Retina (tissue), 1 donor: ENCODE data around the gene THEMIS.

Source experiments
- DNase-seq: peaks from one replicate; pipeline ENCODE4 v3.0.0-alpha.2; 2016

Gene THEMIS

GRCh38 chr6:127858727-127859391 lies 42.0 kb downstream of the THEMIS start:
- DNase-seq, result no peak

- no peak for DNase-seq
Measured at GRCh38 chr6:127857051-127857637, 43.7 kb downstream of the THEMIS start.

GRCh38 chr6:127855542-127856159 lies 45.2 kb downstream of the THEMIS start:
- no peak for DNase-seq

- no peak for DNase-seq
Measured at GRCh38 chr6:127854009-127854408, 46.8 kb downstream of the THEMIS start.

GRCh38 chr6:127851197-127851596 lies 49.7 kb downstream of the THEMIS start:
- DNase-seq, result no peak

GRCh38 chr6:127845242-127845641 lies 55.6 kb downstream of the THEMIS start:
- DNase-seq, result no peak

- DNase-seq, result no peak
Measured at GRCh38 chr6:127844529-127844928, 56.3 kb downstream of the THEMIS start.

- no peak for DNase-seq
Measured at GRCh38 chr6:127843582-127843981, 57.3 kb downstream of the THEMIS start.

GRCh38 chr6:127842562-127842961 lies 58.3 kb downstream of the THEMIS start:
- no peak for DNase-seq

GRCh38 chr6:127841811-127842210 lies 59.0 kb downstream of the THEMIS start:
- DNase-seq, result no peak

GRCh38 chr6:127834136-127834535 lies 66.7 kb downstream of the THEMIS start:
- no peak for DNase-seq

- DNase-seq, result no peak
Measured at GRCh38 chr6:127833336-127833735, 67.5 kb downstream of the THEMIS start.

- DNase-seq, result no peak
Measured at GRCh38 chr6:127832381-127832780, 68.5 kb downstream of the THEMIS start.

- DNase-seq, result no peak
Measured at GRCh38 chr6:127824061-127824460, 76.8 kb downstream of the THEMIS start.

- DNase-seq, result no peak
Measured at GRCh38 chr6:127821431-127821830, 79.4 kb downstream of the THEMIS start.

- no peak for DNase-seq
Measured at GRCh38 chr6:127818149-127818548, 82.7 kb downstream of the THEMIS start.

GRCh38 chr6:127816643-127817042 lies 84.2 kb downstream of the THEMIS start:
- peak; percentile 17 for DNase-seq

- no peak for DNase-seq
Measured at GRCh38 chr6:127813699-127814027, 87.2 kb downstream of the THEMIS start.

GRCh38 chr6:127812985-127813698 lies 87.7 kb downstream of the THEMIS start:
- DNase-seq, result no peak

GRCh38 chr6:127811900-127812570 lies 88.8 kb downstream of the THEMIS start:
- no peak for DNase-seq

- peak; percentile 38 for DNase-seq
Measured at GRCh38 chr6:127807806-127808517, 92.9 kb downstream of the THEMIS start.

GRCh38 chr6:127796713-127797112 lies 104.1 kb downstream of the THEMIS start:
- no peak for DNase-seq

GRCh38 chr6:127794405-127794804 lies 106.5 kb downstream of the THEMIS start:
- no peak for DNase-seq
